ENCODE measurements around the gene PCBD1.
A peak's percentile ranks its signal among the peaks of the same experiment; 100 is the strongest.

The PCBD1 gene

DNA sequence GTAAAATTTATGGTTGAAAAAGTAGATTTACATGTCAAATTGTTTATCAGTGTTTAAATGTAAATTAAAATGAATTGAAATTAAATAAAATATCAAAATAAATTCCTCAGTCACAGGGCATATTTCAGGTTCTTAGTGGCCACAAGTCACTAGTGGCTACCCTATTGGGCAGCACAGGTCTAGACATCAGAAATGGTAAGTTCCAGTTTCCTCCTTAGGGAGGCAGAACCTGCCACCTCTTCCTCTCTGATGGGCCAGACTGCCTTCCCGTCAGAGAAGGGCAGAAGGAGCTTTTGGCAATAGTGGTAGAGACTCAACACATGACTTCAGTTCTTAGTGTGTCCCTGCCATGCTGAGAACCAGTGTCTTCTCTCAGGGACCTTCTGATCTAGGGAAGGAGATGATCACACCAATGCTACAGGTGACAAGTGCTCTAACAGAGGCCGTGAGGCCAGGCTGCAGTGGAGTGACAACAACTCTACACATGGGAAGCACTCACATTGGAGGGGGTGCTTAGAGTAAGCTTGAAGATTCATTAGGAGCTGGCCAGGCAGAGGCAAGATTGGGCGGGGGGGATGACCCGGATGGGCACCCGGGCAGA, 14.4 kb upstream of the PCBD1 start:
- DNase-seq (ENCODE audit: low read depth) = no peak

DNA sequence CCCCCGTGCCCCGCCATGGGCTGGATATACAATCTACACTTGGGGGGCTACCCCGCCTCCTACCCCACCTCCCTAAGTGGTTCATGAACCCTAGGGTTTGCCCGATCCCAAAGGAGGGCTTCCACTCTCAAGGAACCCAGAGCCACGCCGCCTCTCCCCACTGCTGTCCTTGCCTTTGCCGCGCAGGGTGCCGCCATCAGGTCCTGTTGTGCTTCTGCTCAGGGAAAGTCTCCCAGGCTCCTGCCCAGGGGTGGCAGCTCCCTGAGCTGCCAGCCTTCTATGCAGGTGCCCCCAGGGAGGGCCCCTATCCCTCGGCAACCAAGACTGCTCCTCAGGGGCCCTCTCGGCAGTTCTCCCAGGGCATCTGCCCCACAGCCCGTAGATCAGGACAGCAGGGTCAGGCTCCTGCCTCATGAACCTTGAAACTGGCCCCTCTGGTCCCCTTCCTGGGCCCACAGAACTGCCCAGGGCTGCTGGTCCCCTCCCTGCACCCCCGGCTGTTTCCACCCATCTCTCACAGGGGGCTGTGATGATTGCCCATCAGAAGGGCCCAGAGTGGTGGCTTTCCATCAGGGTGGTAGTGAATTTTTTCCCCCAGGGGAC, 13.0 kb upstream of the PCBD1 start:
- no peak for DNase-seq (ENCODE audit: low read depth)

DNA sequence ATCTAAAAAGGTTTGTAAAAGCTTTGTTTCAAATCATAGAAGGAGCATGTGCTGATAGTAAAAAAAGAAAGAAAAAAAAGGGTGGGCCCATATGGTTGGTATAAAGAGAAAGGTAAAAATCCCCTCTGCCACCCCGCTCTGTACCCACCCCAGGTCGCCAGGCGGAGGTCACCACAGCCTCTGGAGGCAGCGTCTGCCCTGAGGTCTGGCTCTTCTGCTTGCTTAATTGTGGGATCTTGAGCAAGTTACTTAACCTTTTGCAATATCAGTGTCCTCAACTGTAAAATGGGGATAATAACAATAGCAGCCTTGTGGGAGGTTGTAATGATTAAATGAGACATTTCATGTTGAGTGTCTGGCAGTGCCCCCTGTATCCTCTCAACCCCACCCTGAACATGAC, 10.7 kb upstream of the PCBD1 start:
- DNase-seq (ENCODE audit: low read depth) = no peak

DNA sequence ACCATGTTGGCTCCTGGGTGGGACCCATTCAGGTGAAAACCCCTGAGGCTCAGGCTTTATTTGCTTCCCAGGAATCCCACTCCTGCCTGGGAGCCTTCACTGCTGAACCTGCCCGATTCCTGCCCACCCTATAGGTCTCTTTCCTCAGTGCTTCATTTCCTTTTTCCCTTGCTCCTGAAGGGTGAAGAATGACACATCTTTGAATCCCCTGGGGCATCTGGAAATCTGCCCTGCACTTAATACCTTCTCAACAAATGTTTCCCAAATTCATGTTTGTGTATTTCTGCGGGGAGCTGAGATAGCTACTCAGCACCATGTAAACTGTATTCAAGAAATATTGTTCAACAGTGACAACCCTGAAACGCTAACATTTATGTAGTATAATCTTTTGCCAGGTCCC, 10.3 kb upstream of the PCBD1 start:
- no peak for DNase-seq (ENCODE audit: low read depth)

DNA sequence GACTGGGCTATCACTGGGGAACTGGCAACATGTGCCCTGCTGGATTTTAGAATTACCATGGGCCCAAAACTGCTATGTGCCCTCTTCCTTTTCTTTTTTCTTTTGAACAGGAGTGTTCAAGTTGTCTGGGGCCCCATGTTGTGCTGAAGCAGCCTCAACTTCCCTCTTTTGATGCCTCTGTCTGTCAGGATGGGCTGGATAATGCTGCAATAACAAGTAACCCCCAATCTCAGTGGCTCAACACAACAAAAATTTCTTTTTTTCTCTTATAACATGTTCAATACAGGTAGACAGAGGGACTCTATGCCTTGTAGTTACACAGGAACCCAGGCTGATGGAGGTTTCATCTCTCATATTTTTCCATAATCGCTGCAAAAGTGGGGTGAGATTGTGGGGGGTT, 8.2 kb upstream of the PCBD1 start:
- DNase-seq (ENCODE audit: low read depth) = no peak

DNA sequence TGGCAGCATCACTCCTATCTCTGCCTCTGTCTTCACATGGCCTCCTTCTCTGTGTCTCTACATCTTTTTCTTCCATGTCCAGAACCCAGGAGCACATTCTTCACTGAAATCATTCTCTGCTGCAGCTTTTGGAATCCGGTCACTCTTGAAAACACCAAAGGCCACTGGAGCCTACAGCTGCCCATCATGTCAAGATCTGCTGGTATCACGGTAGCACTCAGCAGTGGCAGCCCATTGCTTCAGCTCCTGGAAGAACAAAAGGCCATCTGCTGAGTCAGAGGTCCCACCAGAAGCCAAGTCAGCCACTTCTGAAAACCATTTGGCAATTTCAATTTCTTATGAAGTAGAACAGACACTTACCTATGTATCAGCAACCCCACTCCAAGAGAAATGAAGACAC, 6.1 kb upstream of the PCBD1 start:
- DNase-seq (ENCODE audit: low read depth) = no peak

DNA sequence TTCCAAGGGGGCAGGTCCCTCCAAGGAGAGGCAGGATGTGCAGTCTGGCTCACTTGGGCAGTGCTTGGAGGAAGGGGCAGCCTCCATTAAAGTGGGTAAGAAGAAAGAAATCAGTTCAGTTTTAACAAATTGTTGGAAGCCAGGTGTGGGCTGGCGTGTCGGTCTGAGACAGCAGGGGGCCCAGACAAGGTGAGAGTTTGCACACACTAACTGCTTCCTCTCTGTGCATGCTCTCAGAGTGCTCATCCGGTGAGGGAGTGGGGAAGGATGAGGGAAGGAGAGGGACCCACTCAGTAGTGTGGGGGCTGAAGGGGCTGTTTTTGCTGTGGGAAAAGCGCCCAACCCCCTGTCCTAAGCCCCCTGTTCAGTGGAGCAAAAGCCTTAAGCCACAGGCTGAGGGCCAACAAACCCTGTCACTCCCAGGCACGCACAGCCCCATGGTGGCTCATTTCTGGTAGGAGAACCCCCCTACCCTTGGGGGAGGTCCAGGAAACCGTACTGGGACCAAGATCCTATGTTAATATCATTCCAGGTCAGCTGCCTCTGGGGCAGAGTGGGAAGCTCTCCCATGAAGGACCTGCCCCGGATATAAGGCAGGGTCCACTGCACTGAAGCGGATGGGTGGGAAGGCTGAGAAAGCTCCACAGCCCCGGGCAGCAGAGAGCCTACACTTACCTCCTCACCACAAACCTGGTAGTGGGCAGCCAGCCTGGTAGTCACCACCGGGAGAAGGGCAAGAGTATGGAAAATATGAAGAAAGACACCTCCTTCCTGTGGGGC, 5.1 kb upstream of the PCBD1 start:
- DNase-seq (ENCODE audit: low read depth) = no peak

DNA sequence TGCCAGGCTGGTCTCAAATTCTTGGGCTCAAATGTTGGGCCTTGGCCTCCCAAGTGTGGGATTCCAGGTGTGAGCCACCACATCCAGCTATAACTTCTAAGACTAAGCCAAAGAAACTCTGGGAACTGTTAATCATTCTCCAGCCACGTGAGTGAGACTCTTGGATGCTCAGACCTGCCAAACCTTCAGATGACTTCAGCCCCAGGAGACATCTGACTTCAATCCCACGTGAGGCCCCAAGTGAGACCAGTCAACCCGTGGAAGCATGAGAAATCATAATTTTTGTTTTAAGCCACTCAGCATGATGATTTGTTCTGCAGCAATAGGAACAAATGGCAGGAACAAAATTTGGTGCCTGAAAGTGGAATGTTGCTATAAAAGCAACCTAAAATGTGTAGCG, 4.3 kb upstream of the PCBD1 start:
- no peak for DNase-seq (ENCODE audit: low read depth)

DNA sequence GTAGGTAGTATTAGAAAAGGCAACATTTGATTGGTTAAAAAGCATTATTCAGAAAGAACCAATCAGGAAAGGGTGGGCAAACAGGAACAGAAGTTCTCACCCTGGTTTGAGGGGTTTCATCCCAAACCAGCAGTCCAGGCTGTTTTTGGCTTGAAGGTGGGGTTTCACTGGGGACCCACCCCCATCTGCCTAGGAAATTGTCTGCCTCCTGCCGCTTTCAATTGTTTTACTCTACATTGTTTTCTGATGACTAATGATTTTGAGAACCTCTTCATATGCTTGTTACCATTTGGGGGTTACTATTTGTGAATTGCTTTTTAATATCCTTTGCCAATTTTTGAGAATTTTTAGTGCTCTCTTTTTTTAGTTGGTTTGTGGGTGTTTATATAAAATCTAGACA, 3.3 kb upstream of the PCBD1 start:
- DNase-seq (ENCODE audit: low read depth) = no peak

DNA sequence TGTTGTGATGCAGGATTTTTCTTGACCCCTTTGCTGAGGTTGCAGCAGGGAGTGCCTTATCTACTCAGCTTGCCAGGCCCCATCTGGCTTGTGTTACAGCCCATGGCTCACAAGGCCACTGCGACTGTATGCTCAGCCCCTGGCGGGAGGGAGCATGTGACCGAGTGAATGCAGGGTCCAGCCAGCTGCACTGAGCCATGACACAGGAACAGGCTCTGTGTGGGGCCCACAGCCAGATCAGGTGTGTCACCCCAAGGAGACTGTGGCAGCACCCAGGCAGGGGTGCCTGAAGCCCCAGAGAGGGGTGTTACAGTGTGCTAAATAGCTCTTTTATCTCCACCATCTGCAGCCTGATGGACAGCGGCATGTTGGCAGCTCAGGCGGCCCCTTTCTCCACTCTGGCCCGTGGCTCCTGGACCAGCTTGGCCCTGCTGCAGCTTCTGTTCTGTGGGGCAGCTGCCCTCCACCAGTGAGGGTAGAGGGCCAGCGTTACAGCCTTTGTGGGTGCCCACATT, 2.6 kb upstream of the PCBD1 start:
- no peak for DNase-seq (ENCODE audit: low read depth)

DNA sequence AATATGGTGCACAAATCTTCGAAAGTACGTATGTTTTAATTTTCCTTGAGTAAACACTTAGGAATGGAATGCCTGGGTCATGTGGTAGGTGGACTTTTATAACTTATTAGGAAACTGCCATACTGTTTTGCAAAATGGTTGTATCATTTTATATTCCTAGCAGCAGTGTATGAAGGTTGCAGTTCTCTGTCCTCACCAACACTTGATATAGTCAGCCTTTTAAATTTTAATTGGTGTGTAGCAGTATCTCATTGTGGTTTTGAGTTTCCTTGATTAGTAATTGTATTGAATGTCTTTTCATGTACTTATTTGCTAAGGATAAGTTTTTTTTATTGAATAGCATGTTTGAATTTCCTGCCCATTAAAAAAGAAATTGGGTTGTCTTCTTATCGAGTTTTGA, 926 bp upstream of the PCBD1 start:
- DNase-seq (ENCODE audit: low read depth) = no peak

DNA sequence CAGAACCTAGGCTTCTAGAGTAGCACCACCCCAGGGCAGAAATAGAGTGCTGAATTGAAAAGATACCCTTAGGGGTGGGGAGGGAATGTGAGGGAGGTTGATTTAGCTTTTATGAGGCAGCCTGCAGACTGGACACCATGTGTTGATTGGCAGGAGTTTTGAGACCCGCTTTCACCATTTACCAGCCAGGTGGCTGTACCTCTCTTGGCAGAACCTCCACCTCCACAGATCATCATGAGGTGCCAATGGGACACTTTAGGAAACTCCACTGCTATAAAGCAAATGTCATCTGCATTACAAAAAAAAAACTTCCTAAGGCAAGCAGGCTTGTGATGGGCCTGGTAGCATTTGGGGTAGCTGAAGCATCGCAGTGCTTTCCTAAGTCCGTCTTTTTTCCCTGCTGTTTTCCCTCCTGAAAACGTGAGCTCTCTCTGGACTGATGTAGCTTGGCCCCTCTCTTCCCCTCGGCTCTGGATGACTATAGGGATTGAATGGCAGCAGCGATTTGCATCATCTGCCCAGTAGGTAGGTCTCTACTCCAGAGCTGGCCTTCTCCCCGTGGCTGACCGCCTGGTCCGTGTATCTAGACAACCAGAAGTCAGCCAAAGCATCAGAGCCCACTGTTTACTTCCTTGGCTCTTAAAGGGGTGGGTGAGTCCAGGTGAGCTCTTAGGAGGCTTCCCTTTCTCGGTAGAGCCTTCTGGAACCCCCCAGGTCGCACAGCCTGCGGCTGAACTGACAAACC, 1.3 kb downstream of the PCBD1 start:
- no peak for DNase-seq (ENCODE audit: low read depth)

DNA sequence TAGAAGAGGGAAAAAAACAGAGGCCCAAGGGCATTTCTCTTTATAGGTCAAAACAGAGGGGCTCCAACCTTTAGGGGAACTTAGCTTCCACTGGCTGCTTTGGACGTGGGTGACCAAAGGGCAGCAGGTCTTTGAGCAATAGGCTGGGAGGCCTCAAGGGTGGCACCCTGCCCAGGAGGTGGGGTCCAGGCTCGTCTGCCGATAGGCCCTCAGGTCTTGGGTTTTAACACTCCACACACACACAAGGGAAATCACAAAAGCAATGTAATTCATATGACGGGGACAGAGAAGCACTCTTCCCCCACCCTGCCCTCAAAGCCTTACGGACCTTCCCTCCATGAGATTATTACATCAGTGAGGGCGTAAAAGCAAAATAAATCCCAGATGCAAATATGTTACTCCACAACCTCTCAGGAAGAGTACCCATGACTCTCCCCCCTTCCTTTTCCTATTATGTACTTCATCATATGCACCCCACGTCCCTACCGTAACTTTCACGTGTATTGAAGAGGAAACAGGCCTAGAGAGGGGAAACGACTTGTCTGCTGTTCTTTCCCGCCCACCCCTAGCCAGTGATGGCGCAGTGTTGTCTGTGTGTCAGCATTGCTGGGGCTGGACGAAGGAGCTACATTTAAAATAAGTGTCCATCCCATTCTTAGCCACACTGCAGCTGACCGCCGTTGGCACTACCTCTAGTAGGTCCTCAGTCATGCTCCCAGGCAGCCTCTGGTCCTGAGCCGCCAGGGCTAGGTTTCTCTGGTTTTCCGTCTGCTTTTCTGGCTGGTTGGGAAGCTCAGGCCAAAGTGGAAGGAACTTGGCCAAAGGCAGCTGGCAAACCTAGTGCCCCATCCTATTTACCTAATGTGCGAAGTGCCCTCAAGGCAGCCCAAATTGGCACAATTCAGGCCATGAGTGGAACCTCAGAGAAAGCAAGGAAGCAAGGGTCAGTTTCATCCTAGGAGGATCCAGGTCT, 2.1 kb downstream of the PCBD1 start:
- DNase-seq (ENCODE audit: low read depth) = no peak

DNA sequence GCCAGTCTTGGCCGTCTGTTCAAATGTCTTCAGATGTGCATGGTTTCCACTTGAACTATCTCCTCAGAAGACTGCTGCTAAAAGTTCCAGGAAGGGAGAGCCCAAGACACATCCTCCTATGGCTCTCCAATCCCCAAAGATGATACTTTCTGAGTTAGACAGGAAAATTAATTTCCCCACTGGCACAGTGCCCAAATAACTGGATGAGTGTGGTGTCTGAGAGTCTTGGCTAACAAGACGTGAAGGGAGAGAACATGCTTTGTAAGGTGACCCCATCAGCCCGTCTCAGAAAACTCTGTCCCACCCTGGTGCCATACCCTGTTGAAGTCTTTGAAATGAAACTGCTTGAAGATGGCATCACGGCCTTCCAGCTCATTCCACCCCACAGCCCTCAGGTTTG, 2.9 kb downstream of the PCBD1 start:
- DNase-seq (ENCODE audit: low read depth) = no peak

DNA sequence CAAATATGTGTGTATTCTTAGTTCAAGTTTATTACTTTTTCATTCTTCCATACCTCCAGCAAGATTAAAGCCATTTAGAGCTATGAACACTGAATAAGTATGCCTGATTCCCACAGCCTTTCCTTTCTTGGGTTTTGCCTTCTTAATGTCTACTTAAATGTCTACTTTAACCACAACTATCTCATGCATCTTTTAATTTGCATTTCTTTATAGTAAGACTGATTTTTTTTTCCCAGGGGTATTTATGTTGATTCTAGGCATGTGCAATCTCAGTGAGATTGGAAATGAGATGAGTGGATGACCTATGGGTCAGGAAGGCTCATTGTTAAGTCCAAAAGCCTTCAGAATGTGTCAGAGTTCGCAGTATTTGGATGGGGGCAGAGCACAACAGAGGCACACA, 3.6 kb downstream of the PCBD1 start:
- DNase-seq (ENCODE audit: low read depth) = no peak

DNA sequence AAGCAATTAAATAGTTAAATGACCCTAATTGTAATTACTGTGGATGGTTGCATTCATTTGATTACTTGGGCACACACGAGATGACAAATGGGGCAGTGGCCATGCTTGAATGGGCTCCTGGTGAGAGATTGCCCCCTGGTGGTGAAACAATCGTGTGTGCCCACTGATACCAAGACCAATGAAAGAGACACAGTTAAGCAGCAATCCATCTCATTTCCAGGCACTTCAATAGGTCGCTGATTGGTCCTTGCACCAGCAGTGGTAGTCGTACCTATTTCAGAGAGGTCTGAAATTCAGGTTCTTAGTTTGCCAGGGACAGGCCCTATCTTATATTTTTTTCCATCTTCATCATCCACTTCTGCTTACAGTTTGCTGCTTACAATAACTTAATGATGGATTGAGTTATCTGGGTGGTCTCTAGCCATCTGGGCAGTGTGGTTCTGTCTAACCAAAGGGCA, 8.3 kb downstream of the PCBD1 start:
- peak; percentile 70 for DNase-seq (ENCODE audit: low read depth)

DNA sequence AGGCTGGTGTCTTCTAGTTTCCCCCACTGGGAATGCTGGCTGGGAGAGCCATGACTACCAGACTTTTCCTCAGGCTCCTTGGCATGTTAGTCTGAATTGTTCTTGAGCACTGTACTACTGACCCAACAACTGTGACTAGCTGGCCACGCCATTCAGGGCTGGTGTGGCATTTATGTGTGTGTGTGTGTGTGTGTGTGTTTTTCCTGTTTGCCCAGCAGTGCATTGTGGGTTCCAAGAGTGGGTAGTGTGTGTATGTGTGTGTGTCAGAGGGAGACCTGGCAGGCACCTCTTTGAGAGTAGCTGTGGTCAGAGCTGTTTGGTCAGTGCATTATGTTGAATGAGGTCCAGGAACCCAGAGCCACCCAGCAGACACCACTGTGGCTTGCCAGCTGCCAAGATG, 9.2 kb downstream of the PCBD1 start:
- DNase-seq (ENCODE audit: low read depth) = no peak

DNA sequence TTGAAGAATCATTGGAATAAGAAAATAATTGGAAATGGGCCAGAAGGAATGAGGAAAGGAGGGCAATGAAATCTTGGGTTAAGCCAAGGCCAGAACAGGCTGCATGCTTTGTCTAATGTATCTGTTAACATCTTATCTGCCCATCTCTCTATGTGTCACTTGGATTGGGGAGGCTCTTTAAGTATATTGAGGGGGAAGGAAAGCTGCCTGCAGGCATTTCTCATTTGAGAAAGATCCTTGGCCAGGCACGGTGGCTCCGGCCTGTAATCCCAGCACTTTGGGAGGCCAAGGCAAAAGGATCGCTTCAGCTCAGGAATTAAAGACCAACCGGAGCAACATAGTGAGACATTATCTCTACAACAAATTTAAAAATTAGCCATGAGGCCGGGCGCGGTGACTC, 14.3 kb downstream of the PCBD1 start:
- no peak for DNase-seq (ENCODE audit: low read depth)

DNA sequence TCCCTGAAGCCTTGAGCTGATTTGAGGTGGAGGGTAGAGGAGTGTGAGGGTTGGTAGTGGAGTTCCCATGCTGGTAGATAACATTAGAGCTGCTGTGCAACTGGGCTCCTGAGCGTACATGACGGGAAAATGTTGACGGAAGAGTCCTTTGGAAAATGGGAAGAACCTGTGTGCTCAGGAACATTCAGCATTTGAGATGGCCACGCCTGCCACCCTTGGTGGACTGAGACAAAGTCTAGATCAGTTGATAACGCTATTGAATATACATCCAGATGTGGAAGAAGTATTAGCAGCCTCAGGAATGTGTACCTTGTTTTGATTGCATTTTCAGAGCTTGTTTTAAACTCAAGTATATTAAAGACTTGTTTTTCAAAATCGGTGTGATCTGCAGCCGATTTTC, 16.1 kb downstream of the PCBD1 start:
- no peak for DNase-seq (ENCODE audit: low read depth)

DNA sequence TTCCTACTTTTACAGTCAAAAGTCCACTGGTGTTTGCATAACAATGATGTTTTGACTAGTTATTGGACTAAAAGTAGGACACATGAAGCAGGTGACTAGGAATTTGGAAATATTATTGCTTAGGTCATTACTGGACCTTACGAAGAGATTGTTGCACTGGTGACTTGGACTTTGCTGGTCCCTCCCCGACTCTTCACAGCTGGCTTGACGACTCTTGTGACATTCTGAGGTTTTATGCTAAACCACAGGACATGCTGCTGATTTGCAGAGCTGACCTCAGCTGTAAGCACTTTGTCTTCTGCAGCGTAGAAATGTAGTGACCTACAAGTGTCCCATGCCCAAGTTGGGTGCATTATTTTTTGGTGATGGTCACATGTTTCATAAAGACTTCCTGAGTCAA, 21.9 kb downstream of the PCBD1 start:
- DNase-seq (ENCODE audit: low read depth) = no peak

DNA sequence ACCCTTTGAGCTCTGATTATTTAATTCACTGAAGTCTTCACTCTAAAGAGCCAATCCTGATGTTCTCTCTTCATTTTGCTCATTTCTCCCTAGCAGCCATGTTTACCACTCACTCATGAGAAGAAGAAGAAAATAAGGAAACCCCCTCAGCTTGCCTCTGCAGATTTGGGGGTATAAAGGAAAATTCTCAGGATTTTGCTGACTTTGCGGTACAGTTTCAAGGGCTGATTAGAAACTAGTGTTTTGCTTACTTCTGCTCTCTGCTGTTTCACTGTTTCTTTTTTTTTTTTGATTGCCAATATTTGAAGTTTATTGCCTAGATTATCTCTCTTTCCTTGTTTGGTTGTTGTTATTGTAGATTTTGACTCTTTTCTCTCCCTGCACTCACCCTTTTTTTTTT, 23.4 kb downstream of the PCBD1 start:
- no peak for DNase-seq (ENCODE audit: low read depth)

Data from stimulated activated CD8-positive, alpha-beta memory T cell treated with anti-CD3 and anti-CD28 coated beads, Interleukin-12 subunit alpha, Interleukin-12 subunit beta, amount 100 ng/mL, for 1 hour (primary cell).